NCI-H2029 (cell line): ENCODE measurements around the gene NKIRAS1.

Source experiments
- DNase-seq: peaks from one replicate; lab custom pipeline; 2025; lab: John Stamatoyannopoulos, UW

The NKIRAS1 gene

GRCh38 chr3:23916886-23917678 lies at the start of gene NKIRAS1, which contains the start of gene RPL15:
NKIRAS1 (minus strand) TSS chr3:23916990; CDS start chr3:23910904, 6,086 bp downstream.
RPL15 (plus strand) TSS chr3:23917132; CDS start chr3:23917860, 728 bp downstream.
- peak; percentile 98 for DNase-seq

GRCh38 chr3:23966328-23966727 lies 49.5 kb upstream of the NKIRAS1 start:
- no peak for DNase-seq

DNA sequence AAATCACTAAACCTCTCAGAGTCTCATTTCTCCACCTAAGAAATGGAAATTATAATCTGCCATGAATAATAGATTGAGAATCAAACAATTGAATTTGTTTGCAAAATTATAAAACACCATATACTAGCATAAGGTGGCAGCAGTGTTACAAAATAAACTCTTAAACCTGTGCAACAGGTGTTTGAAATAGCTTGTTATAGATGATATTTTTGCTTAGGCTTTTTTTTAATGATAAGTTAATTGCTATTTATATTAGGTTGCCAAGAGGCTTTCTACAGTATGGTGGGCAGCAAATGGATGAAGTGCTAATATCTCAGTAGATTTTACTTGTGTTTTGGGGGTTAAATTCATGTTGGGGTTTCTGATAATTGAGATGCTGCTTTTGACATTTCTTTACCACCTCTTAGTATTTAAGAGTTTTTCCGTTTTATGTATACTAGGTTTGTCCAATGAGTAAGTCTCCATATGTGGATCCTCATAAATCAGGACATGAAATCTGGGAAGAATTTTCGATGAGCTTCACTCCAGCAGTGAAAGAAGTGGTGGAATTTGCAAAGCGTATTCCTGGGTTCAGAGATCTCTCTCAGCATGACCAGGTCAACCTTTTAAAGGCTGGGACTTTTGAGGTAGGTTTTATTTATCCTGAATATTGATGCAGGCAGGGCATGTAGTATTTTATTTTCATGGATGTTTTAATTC lies 47.9 kb upstream of the NKIRAS1 start:
- DNase-seq, result no peak

DNA sequence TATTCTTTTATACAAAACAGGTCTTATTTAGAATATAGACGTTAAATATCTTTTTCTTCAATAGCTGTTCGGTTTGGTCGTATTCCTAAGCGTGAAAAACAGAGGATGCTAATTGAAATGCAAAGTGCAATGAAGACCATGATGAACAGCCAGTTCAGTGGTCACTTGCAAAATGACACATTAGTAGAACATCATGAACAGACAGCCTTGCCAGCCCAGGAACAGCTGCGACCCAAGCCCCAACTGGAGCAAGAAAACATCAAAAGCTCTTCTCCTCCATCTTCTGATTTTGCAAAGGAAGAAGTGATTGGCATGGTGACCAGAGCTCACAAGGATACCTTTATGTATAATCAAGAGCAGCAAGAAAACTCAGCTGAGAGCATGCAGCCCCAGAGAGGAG lies 45.1 kb upstream of the NKIRAS1 start:
- DNase-seq, result no peak

- no peak for DNase-seq
Observed at GRCh38 chr3:23961066-23961465, 44.3 kb upstream of the NKIRAS1 start.

DNA sequence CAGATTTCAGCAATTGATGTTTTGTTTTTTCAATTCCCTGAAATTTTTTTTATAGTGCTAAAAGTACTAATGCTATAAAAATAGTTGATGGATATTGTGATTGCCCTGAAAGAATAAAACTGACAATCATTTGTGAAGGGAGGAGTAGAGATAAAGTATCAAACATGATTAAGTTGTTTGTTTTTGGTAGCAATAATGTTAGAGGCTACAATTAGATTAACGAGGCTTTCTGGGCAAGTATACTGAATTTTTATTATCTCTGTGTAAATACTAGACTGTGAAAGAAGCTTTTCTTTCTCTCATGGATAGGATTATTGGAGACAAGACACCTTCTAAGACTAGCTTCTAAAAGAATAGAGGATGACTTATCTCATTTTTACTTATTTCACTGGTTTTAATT lies 43.9 kb upstream of the NKIRAS1 start:
- DNase-seq, result no peak

GRCh38 chr3:23959135-23959900 lies 42.5 kb upstream of the NKIRAS1 start:
- DNase-seq, result no peak

DNA sequence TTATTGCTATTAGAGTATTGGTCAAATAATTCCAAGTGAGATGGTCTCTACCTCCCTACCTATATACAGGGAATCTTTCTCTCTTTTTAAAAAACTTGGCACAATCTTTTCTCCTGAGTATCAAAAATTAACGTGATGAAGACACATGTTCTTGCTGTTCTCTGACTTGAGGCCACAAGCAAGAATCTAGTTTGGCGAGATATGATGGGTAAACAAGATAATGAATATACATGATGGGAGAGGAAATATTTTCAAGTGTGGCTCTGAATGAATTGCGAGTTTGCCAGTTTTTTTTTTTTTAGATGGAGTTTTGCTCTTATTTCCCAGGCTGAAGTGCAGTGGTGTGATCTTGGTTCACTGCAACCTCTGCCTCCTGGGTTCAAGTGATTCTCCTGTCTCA lies 39.9 kb upstream of the NKIRAS1 start:
- no peak for DNase-seq

DNA sequence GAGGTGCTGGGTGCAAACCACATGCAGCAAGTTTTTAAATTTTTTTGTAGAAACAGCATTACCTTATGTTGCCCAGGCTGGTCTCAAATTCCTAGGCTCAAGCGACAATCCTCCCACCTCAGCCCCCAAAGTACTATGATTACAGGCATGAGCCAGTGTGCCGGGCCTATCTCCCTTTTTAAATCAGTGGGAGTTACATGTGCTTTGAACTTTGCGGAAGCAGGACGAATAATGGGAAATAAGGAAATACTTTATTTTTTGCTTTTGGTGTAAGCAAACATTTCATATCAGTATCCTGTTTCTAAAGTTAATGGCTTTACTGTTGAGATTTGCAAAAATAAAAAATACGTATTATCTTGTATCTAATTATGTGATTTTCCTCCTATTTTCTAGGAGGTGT lies 37.4 kb upstream of the NKIRAS1 start:
- no peak for DNase-seq

- no peak for DNase-seq
Observed at GRCh38 chr3:23953523-23953922, 36.7 kb upstream of the NKIRAS1 start.

DNA sequence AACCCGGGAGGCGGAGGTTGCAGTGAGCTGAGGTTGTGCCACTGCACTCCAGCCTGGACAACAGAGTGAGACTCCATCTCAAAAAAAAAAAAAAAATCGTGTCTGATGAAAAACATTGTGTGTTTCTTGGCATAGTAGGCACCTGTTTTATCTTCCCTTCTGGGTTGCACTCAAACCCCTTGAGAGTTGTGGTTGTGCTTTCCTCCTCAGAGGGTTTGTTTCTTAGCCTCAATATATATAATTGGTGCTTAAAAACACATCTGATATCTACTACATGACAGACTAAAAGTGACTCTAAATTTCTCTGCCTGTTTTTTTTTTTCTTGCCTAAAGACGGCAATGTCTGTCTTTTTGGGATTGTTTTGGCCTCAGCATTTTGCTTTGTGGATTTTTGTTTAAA lies 35.9 kb upstream of the NKIRAS1 start:
- no peak for DNase-seq

DNA sequence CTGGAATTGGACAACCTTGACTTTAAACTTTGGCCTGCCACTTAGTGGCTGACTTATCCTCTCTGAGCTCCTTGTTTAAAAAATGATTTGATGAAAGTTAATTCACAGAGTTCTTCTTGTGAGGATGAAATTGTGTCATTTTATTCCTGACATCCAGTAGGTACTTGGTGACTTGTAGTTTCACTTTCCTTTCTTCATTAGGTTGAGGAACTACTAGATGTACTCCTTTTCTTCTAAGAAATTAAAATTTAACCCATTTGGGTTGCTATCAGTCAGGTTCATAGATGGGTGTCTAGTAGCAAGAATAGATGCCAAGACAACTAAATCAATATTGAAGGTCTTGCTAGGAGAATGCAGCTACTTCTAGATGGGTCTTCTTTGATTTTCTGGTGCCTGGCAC lies 33.5 kb upstream of the NKIRAS1 start:
- DNase-seq, result no peak

- peak; percentile 60 for DNase-seq
Observed at GRCh38 chr3:23949784-23950183, 33.0 kb upstream of the NKIRAS1 start.

GRCh38 chr3:23948761-23949160 lies 32.0 kb upstream of the NKIRAS1 start:
- DNase-seq, result no peak

- peak; percentile 97 for DNase-seq
Observed at GRCh38 chr3:23945913-23946687, 29.3 kb upstream of the NKIRAS1 start.

DNA sequence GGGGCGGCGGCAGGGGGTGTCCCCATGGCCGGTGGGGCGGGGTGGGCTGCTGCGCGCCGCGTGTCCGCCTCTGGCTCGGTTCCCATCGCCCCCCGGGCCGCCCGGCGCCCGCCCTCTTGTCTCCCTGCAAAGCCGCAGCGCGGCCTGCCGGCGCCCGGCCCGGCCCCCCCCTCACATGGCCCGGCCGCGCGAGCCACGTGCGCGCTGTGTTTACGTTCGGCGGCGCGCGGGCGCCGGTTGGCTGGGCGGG lies 28.8 kb upstream of the NKIRAS1 start:
- DNase-seq, result no peak

DNA sequence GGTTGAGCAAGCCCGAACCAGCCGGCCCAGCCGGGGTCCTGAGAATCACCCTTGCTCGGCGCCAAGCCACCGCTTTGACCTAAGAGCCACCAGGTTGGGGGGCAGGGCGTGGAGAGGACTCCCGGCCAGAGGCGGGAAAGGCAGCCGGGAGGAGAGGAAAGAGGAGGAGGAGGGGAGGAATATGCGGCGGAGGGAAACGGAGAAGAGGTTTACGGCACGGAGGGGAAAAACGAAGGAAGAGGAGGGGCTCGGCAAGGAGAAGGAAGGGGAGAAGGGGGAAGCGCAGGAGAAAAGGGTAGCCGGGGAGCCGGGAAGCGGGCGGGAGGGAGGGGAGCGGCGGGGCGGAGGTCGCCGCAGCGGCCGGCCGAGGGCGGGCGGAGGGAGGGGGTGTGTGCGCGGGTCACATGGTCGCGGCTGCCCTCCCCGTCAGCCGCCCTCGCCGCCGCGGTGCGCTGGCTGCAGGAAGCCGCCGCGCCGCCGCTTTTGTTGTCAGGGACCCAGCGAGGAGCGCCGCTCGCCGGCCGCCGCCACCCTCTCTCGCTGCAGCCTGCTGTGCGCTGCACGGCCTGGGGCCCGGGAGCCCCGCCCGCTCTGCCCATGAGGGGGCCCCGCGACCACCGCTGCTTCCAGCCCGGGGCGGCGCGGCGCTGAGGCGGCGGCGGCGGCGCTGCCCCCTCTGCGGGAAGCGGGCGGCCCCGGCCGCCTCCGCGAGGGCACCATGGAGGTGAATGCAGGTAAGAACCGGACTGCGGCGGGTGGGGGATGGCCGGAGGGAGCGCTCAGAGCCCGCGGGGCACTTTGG lies 28.3 kb upstream of the NKIRAS1 start, which contains the start of gene NR1D2:
TSS of gene NR1D2 (plus strand) at position 426 of the 802 bp plus-strand sequence. CDS start at position 719, 293 bp downstream.
- peak; percentile 90 for DNase-seq

DNA sequence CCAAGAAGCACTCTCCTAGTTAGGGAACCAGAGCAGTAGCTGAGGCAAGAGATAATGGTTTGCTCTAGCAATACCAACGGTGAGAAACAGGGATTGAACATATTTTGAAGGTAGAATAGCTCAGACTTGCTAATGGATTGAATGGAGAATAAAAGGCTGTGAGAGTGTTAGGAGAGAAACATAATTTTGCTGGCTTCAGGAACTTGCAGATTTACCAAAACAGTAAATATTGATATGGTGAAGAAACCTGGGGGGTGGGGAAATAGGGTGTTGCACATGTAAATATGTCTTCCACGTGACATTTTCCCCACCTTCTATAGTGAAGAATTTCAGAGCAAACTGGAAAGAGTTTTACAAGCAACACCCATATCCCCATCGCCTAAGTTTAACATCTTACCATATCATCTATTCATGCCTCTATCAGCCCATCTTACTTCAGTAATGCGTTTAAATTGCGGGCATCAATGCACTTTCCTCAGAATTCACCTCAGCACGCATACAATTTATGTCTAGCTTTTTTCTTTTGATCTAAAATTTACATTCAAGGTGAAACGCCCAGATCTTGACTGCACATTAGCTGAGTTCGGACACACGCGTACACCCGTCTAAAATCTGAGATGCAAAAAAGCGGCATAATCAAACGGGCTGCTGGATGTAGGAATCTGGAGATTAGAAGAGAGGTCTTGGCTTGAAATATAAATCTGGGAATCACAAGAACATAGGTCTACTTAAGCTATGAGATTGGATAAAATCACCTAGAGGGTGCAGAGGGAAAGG lies 27.4 kb upstream of the NKIRAS1 start:
- DNase-seq, result no peak

- no peak for DNase-seq
Observed at GRCh38 chr3:23942546-23942945, 25.8 kb upstream of the NKIRAS1 start.

- DNase-seq, result no peak
Observed at GRCh38 chr3:23941440-23941839, 24.6 kb upstream of the NKIRAS1 start.
